DOHH2 (cell line): ENCODE measurements around the gene MYO6.

Source experiments
- H3F3A ChIP-seq: fragments of 200-600 bp; sonication (generic), shearing (Covaris generic); 2 replicates; pipeline ENCODE4 v1.6.0; 2016; ENCODE audit warnings: antibody characterized with exemption, mild to moderate bottlenecking; ENCODE audit not compliant: control insufficient read depth, insufficient read depth
- H3K27ac ChIP-seq: fragments of 200-600 bp; sonication (generic); 2 replicates; pipeline ENCODE4 v1.5.1; 2014; ENCODE audit warnings: low read depth, mild to moderate bottlenecking, low read length, moderate library complexity
- H3K27me3 ChIP-seq: fragments of 200-600 bp; sonication (generic); 2 replicates; pipeline ENCODE4 v1.6.1; 2014; ENCODE audit warnings: mild to moderate bottlenecking, low read length, mixed read lengths; ENCODE audit not compliant: control insufficient read depth
- H3K36me3 ChIP-seq: fragments of 200-600 bp; sonication (generic); 2 replicates; pipeline ENCODE4 v1.6.1; 2014; ENCODE audit warnings: mild to moderate bottlenecking, low read length, moderate library complexity, mixed read lengths; ENCODE audit not compliant: control insufficient read depth
- H3K4me1 ChIP-seq: fragments of 200-600 bp; sonication (generic); 2 replicates; pipeline ENCODE4 v1.6.1; 2014; ENCODE audit warnings: mild to moderate bottlenecking, low read length, mixed read lengths; ENCODE audit not compliant: control insufficient read depth
- H3K4me2 ChIP-seq: fragments of 200-600 bp; sonication (generic); 2 replicates; pipeline ENCODE4 v1.6.0; 2014; ENCODE audit warnings: mild to moderate bottlenecking, low read length, moderate library complexity
- H3K4me3 ChIP-seq: fragments of 200-600 bp; sonication (generic); 2 replicates; pipeline ENCODE4 v1.5.1; 2014; ENCODE audit warnings: mild to moderate bottlenecking, low read length, mixed read lengths
- H3K79me2 ChIP-seq: fragments of 200-600 bp; sonication (generic); 2 replicates; pipeline ENCODE4 v1.6.1; 2014; ENCODE audit warnings: mild to moderate bottlenecking, low read length, mixed read lengths; ENCODE audit not compliant: control insufficient read depth
- H3K9me2 ChIP-seq: fragments of 200-600 bp; sonication (generic); replicated peaks from 2 replicates; pipeline ENCODE4 v1.6.1; 2014; ENCODE audit warnings: mild to moderate bottlenecking, low read length, mixed read lengths; ENCODE audit not compliant: control insufficient read depth
- H3K9me3 ChIP-seq: fragments of 200-600 bp; sonication (generic); 2 replicates; pipeline ENCODE4 v1.6.1; 2014; ENCODE audit warnings: antibody characterized with exemption, low read length, mixed read lengths; ENCODE audit not compliant: control insufficient read depth, insufficient read depth
- H4K20me1 ChIP-seq: fragments of 200-600 bp; sonication (generic); 2 replicates; pipeline ENCODE4 v1.6.0; 2014; ENCODE audit warnings: low read depth, mild to moderate bottlenecking, antibody characterized with exemption, low read length, moderate library complexity; ENCODE audit not compliant: control insufficient read depth, insufficient read depth
- EZH2phosphoT487 ChIP-seq: fragments of 200-600 bp; sonication (generic); IDR thresholded peaks from 2 replicates; pipeline ENCODE4 v1.6.1; 2017; ENCODE audit warnings: borderline replicate concordance, mild to moderate bottlenecking, antibody characterized with exemption, low read length, moderate library complexity, mixed read lengths
- TF ChIP-seq, protein P1 (sequence below): fragments of 200-600 bp; sonication (generic); IDR thresholded peaks from one replicate; pipeline ENCODE4 v1.5.1; 2014; ENCODE audit warnings: antibody characterized with exemption, mild to moderate bottlenecking, low read depth, low read length; ENCODE audit not compliant: poor library complexity, severe bottlenecking

Gene MYO6

DNA sequence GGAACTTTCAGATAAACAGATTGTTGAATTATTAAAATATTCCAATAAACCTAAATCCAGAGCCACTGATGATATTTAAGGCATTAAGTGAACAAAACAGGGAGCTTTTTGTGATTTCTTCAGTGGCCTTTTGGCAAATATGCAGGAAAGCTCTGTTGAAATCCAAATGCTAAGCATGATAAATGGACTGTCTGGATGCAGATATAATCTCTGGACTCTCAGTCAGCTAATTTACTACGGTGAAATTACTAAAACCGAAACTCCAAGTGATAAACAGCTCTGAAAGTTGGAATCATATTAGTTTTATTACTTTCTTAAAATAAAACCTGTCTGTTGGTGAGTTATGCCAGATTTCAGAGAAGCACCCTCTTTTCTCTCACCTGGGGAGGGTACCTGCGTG, 203.1 kb downstream of the MYO6 start:
- TF ChIP-seq, protein P1, sequence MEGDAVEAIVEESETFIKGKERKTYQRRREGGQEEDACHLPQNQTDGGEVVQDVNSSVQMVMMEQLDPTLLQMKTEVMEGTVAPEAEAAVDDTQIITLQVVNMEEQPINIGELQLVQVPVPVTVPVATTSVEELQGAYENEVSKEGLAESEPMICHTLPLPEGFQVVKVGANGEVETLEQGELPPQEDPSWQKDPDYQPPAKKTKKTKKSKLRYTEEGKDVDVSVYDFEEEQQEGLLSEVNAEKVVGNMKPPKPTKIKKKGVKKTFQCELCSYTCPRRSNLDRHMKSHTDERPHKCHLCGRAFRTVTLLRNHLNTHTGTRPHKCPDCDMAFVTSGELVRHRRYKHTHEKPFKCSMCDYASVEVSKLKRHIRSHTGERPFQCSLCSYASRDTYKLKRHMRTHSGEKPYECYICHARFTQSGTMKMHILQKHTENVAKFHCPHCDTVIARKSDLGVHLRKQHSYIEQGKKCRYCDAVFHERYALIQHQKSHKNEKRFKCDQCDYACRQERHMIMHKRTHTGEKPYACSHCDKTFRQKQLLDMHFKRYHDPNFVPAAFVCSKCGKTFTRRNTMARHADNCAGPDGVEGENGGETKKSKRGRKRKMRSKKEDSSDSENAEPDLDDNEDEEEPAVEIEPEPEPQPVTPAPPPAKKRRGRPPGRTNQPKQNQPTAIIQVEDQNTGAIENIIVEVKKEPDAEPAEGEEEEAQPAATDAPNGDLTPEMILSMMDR = no peak
- TF ChIP-seq EZH2phosphoT487 = no peak
- no peaks in the 10 kb centered on the region for H3K9me3 ChIP-seq

DNA sequence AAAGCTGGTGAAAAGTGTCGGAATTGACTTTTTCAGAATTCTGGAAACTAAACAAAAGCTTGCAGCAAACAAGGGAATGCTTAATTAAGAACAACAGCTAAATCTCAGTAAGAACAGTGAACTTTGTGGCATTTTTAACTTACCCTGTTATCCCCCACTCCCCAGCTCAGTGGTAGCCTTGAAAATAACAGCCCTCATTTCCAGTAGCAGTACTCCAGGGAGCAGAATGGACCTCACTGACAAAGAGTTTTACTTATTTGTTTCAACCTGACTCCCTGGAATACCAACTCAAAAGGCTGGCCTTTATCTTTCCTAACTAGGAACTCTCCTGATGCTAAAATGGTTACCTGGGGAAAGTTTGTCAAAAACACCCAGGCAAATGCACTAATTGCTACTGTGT, 214.5 kb downstream of the MYO6 start:
- H3K36me3 ChIP-seq = no peaks in the 10 kb centered on the region
- H3K27me3 ChIP-seq = no peaks in the 10 kb centered on the region
- no peaks in the 10 kb centered on the region for H3K9me3 ChIP-seq
- TF ChIP-seq, protein P1 = no peak
- TF ChIP-seq EZH2phosphoT487 = no peak
- no peaks in the 10 kb centered on the region for H3K9me2 ChIP-seq
- no peaks in the 10 kb centered on the region for H3F3A ChIP-seq
- H3K4me2 ChIP-seq = no peak overlapping the region
- no peak overlapping the region for H3K4me3 ChIP-seq
- no peaks in the 10 kb centered on the region for H4K20me1 ChIP-seq
- no peaks in the 10 kb centered on the region for H3K4me1 ChIP-seq
- H3K79me2 ChIP-seq = no peaks in the 10 kb centered on the region
- H3K27ac ChIP-seq = no peak overlapping the region

More for the DNA sequence above, 203.1 kb downstream of the MYO6 start:
- no peaks in the 10 kb centered on the region for H3K4me1 ChIP-seq
- no peaks in the 10 kb centered on the region for H3K9me2 ChIP-seq
- H3K27me3 ChIP-seq = no peaks in the 10 kb centered on the region
- H3K4me2 ChIP-seq = no peak overlapping the region
- H3K79me2 ChIP-seq = no peaks in the 10 kb centered on the region
- H4K20me1 ChIP-seq = no peaks in the 10 kb centered on the region
- no peaks in the 10 kb centered on the region for H3F3A ChIP-seq
- no peaks in the 10 kb centered on the region for H3K36me3 ChIP-seq
- no peak overlapping the region for H3K27ac ChIP-seq
- no peak overlapping the region for H3K4me3 ChIP-seq

DNA sequence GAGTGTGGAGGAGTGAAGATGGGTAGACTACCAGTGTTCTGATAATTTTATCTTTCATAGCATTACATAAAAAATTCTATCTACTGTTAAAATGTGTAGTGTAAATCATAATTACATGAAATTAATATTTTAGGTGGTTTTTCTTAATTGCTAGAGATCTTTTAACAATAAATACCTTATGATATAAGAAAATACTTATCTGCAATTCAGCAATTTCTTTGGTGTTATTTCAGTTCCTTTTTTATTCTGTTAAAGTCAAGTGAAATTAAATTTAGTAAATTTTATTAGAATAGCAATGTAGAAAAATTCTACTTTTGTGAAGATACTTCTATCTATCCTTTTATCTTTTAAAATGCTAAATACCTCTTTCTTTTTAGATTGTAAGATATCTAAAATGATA, 219.1 kb downstream of the MYO6 start:
- Histone ChIP-seq H4K20me1 (no peaks in the 10 kb centered on the region), H3K36me3 (no peaks in the 10 kb centered on the region), H3K4me2 (no peak overlapping the region), H3K4me3 (no peak overlapping the region), H3K9me2 (no peaks in the 10 kb centered on the region), H3K9me3 (no peaks in the 10 kb centered on the region), H3K4me1 (no peaks in the 10 kb centered on the region), H3K79me2 (no peaks in the 10 kb centered on the region), H3K27ac (no peak overlapping the region), H3F3A (no peaks in the 10 kb centered on the region), H3K27me3 (no peaks in the 10 kb centered on the region)
- TF ChIP-seq EZH2phosphoT487 = no peak
- TF ChIP-seq, protein P1 = no peak
